MM.1S (cell line): ENCODE measurements around the gene OTOP2.

ENCODE experiments used
- DNase-seq: peaks from one replicate; pipeline ENCODE4 v3.0.0-alpha.2; 2015
- H2AFZ ChIP-seq: fragments of 300-600 bp; sonication (generic); 2 replicates; pipeline ENCODE4 v1.6.0; 2016; ENCODE audit warnings: antibody characterized with exemption, low read length
- H3F3A ChIP-seq: fragments of 300-600 bp; sonication (generic); 2 replicates; pipeline ENCODE4 v1.6.1; 2016; ENCODE audit warnings: mild to moderate bottlenecking, antibody characterized with exemption, low read length, moderate library complexity, mixed read lengths; ENCODE audit not compliant: insufficient read depth
- H3K27ac ChIP-seq: fragments of 300-600 bp; sonication (generic); 2 replicates; pipeline ENCODE4 v1.5.1; 2016; ENCODE audit warnings: mild to moderate bottlenecking, low read length
- H3K27me3 ChIP-seq: fragments of 300-600 bp; sonication (generic); replicated peaks from 2 replicates; pipeline ENCODE4 v1.6.0; 2016; ENCODE audit warnings: low read length; ENCODE audit not compliant: insufficient read depth
- H3K36me3 ChIP-seq: fragments of 300-600 bp; sonication (generic); replicated peaks from 2 replicates; pipeline ENCODE4 v1.6.1; 2016; ENCODE audit warnings: mild to moderate bottlenecking, low read length, mixed read lengths; ENCODE audit not compliant: insufficient read depth
- H3K4me1 ChIP-seq: fragments of 300-600 bp; sonication (generic); 2 replicates; pipeline ENCODE4 v1.6.1; 2016; ENCODE audit warnings: low read length, mixed read lengths
- H3K4me2 ChIP-seq: fragments of 300-600 bp; sonication (generic); 2 replicates; pipeline ENCODE4 v1.6.0; 2016; ENCODE audit warnings: low read depth, low read length
- H3K4me3 ChIP-seq: fragments of 300-600 bp; sonication (generic); 2 replicates; pipeline ENCODE4 v1.5.1; 2016; ENCODE audit warnings: low read length, mixed read lengths
- H3K79me2 ChIP-seq: fragments of 300-600 bp; sonication (generic); 2 replicates; pipeline ENCODE4 v1.6.1; 2016; ENCODE audit warnings: mixed run types, low read length, mixed read lengths
- H3K9ac ChIP-seq: fragments of 300-600 bp; sonication (generic); 2 replicates; pipeline ENCODE4 v1.6.1; 2016; ENCODE audit warnings: low read length, mixed read lengths
- H3K9me2 ChIP-seq: fragments of 300-600 bp; sonication (generic); replicated peaks from 2 replicates; pipeline ENCODE4 v1.6.1; 2016; ENCODE audit warnings: mild to moderate bottlenecking, low read length, mixed read lengths; ENCODE audit not compliant: insufficient read depth
- H3K9me3 ChIP-seq: fragments of 300-600 bp; sonication (generic); replicated peaks from 2 replicates; pipeline ENCODE4 v1.6.1; 2016; ENCODE audit warnings: mild to moderate bottlenecking, low read length, mixed read lengths; ENCODE audit not compliant: insufficient read depth
- H4K20me1 ChIP-seq: fragments of 300-600 bp; sonication (generic); 2 replicates; pipeline ENCODE4 v1.6.1; 2016; ENCODE audit warnings: mild to moderate bottlenecking, low read length, moderate library complexity, mixed read lengths; ENCODE audit not compliant: insufficient read depth
- EZH2 ChIP-seq: fragments of 300-600 bp; sonication (generic); optimal IDR thresholded peaks from 2 replicates; pipeline ENCODE3; 2017; ENCODE audit warnings: low read depth, mild to moderate bottlenecking, antibody characterized with exemption, low read length, mixed read lengths
- EZH2phosphoT487 ChIP-seq: fragments of 300-600 bp; sonication (generic); IDR thresholded peaks from 2 replicates; pipeline ENCODE4 v1.6.1; 2018; ENCODE audit warnings: antibody characterized with exemption, low read length
- TF ChIP-seq, protein P1 (sequence below): fragments of 300-600 bp; sonication (generic); IDR thresholded peaks from 2 replicates; pipeline ENCODE4 v1.5.1; 2016; ENCODE audit warnings: antibody characterized with exemption, low read length, mixed read lengths

The OTOP2 gene

DNA sequence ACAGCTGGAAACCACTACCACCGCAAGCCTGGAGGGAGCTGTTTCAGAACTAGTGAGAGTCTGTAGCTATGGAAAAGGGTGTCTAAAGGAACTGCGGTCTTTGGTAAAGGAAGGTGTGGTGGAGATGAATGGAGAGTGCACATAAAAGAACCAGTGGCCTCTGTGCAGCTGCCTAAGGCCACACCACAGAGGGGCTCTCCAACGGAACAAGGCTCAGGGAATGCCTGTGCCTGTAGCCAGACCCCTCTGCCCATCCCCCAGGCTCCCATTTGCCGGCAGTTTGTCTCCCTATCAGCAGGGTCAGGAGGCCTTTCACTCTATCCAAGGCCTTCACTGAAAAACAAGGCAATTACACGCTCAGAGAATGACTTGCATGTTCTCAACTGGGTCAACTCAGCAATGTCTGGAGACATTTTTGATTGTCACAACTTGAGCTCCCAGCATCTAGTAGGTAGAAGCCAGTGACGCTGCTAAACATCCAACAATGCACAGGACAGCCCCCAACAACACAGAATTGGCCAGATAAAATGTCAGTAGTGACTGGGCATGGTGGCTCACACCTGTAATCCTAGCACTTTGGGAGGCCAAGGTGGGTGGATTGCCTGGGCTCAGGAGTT lies 48.0 kb upstream of the OTOP2 start:
- H3K4me2 ChIP-seq, result no peak overlapping the region
- H3K4me3 ChIP-seq, result no peak overlapping the region
- H3K9me3 ChIP-seq, result no peaks in the 10 kb centered on the region
- no peaks in the 10 kb centered on the region for H4K20me1 ChIP-seq
- H3K9me2 ChIP-seq, result no peaks in the 10 kb centered on the region
- H3F3A ChIP-seq, result 0 out of 2 replicates have a peak, but pooled peaks cover 4% of the 10 kb centered on the region
- H3K27me3 ChIP-seq, result peaks cover 42% of the 10 kb centered on the region
- H3K9ac ChIP-seq, result no peak overlapping the region
- DNase-seq, result no peak
- peaks cover 24% of the 10 kb centered on the region; the same call in 1 of the 2 replicates for H3K4me1 ChIP-seq
- no peaks in the 10 kb centered on the region for H3K36me3 ChIP-seq
- H3K27ac ChIP-seq, result no peak overlapping the region
- H2AFZ ChIP-seq, result no peak overlapping the region
- no peaks in the 10 kb centered on the region for H3K79me2 ChIP-seq
- TF ChIP-seq EZH2 (no peak), EZH2phosphoT487 (no peak)
- TF ChIP-seq, protein P1, sequence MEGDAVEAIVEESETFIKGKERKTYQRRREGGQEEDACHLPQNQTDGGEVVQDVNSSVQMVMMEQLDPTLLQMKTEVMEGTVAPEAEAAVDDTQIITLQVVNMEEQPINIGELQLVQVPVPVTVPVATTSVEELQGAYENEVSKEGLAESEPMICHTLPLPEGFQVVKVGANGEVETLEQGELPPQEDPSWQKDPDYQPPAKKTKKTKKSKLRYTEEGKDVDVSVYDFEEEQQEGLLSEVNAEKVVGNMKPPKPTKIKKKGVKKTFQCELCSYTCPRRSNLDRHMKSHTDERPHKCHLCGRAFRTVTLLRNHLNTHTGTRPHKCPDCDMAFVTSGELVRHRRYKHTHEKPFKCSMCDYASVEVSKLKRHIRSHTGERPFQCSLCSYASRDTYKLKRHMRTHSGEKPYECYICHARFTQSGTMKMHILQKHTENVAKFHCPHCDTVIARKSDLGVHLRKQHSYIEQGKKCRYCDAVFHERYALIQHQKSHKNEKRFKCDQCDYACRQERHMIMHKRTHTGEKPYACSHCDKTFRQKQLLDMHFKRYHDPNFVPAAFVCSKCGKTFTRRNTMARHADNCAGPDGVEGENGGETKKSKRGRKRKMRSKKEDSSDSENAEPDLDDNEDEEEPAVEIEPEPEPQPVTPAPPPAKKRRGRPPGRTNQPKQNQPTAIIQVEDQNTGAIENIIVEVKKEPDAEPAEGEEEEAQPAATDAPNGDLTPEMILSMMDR, result no peak

DNA sequence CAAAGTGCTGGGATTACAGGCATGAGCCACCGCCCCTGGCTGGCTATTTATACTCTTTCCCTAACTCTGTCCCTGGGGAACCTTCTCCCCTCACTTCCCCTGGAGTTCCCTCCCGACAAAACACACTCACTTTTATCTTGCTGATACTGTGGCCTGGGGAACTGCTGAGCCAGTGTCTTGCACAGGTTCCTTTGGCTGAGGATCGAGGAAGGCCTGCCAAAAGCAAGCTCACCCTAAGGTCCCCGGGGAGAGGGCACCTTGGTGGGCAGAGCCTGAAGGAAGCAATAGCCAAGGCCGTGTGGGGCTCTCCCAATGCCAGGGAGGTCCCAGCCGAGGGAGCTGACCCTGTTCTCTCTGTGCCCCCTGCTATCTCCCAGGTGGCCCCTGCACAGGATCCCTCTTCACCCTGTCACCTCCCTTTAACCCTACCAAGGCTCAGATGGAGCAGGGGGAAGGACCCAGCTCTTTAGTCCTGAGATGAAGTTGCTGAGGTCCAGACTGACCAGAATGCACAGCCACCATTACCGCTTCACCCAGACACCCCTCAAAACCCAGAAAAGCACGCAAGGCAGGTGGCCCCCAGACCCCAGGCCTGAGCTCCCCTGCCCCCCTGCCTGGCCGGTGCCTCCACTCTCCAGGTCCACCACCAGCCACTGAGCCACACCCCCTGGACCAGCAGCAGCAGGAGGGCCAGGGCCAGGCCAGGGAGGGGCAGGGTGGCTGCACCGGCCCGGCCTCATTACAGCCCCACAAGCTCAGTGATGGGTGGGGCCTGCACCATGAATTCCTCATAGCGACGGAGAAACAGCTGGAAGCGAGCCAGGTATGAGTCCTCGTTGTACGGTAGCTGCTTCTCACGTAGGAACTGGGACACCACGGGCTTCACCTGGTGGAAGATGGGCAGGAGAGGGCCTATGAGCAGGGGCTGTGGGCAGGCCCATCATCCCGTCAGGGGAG lies 46.2 kb upstream of the OTOP2 start:
- no peaks in the 10 kb centered on the region for H3K9me3 ChIP-seq
- H3K4me3 ChIP-seq, result no peak overlapping the region
- H3F3A ChIP-seq, result 0 out of 2 replicates have a peak, but pooled peaks cover 4% of the 10 kb centered on the region
- H3K4me1 ChIP-seq, result peaks cover 18% of the 10 kb centered on the region; the same call in 1 of the 2 replicates
- TF ChIP-seq, protein P1, result no peak
- TF ChIP-seq EZH2phosphoT487, result no peak
- no peak for TF ChIP-seq EZH2
- no peak overlapping the region for H3K4me2 ChIP-seq
- H3K27me3 ChIP-seq, result peaks cover 58% of the 10 kb centered on the region
- no peaks in the 10 kb centered on the region for H4K20me1 ChIP-seq
- DNase-seq, result no peak
- H3K79me2 ChIP-seq, result no peaks in the 10 kb centered on the region
- H3K27ac ChIP-seq, result no peak overlapping the region
- no peak overlapping the region for H2AFZ ChIP-seq
- no peaks in the 10 kb centered on the region for H3K36me3 ChIP-seq
- H3K9me2 ChIP-seq, result no peaks in the 10 kb centered on the region
- no peak overlapping the region for H3K9ac ChIP-seq

DNA sequence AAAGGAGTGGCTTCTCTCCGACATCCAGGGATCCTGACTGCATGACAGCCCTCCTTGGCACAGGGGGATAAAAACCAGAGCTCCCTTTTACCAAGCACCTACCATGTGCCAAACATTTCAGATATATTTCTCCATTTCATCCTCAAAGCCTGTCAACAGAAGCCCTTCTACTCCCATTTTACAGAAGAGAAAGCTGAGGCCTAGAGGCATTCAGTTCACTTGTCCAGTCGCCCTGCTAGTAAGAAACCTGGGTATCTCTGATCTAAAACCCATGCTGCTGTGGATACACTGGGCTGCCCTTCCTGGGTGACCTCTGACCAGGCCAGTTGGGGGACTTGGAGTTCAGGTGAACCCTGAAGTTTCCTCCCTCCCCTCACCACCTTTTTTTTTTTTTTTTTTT lies 45.4 kb upstream of the OTOP2 start:
- H3K4me1 ChIP-seq, result peaks cover 18% of the 10 kb centered on the region; the same call in 1 of the 2 replicates
- TF ChIP-seq, protein P1, result no peak
- TF ChIP-seq EZH2 (no peak), EZH2phosphoT487 (no peak)
- H3K9me3 ChIP-seq, result no peaks in the 10 kb centered on the region
- no peaks in the 10 kb centered on the region for H3K9me2 ChIP-seq
- H3K79me2 ChIP-seq, result no peaks in the 10 kb centered on the region
- H3K27me3 ChIP-seq, result peaks cover 66% of the 10 kb centered on the region
- H3K4me2 ChIP-seq, result no peak overlapping the region
- no peak overlapping the region for H3K27ac ChIP-seq
- no peaks in the 10 kb centered on the region for H3K36me3 ChIP-seq
- H2AFZ ChIP-seq, result no peak overlapping the region
- no peak for DNase-seq
- 0 out of 2 replicates have a peak, but pooled peaks cover 4% of the 10 kb centered on the region for H3F3A ChIP-seq
- no peak overlapping the region for H3K4me3 ChIP-seq
- no peak overlapping the region for H3K9ac ChIP-seq
- H4K20me1 ChIP-seq, result no peaks in the 10 kb centered on the region
